ENCODE data around the gene MED16.
A peak's percentile ranks its signal among the peaks of the same experiment; 100 is the strongest.

The MED16 gene

DNA sequence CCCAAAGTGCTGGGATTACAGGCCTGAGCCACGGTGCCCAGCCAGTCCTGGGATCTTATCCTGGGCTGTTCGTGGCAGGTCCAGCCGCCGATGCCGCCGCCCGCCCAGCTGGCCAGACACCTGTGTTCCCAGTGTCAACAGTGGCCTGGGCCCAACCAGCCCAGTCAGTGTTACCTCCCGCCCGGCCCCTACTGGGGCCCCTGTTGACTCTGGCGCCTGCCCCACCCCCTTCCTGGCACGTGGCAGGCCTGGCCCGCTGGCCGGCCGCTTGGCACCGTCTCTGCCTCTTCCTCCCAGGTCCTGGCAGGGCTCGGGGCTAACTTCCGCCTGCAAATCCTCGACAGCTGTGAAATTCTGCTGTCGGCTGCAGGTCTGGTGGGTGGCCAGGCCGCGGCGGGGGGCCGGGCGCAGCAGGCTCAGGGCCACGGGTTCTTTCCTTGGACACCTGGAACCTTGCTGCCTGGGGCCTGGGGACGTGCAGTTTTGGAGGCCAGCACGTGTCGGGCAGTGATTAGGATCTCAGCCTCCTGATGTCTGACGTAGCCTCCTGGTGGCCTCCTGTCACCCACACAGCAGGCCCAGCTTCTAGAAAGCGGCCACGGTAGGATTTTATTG lies 42.0 kb upstream of the MED16 start:
- no peaks in the 10 kb centered on the region for H3K9me3 ChIP-seq (ENCODE audit: control insufficient read depth in 1 of 2, low read length in 2 of 2)
- peaks cover 0 to under 1% of the 10 kb centered on the region in 2 donors for H3K36me3 ChIP-seq (ENCODE audit: control insufficient read depth in 1 of 2, insufficient read depth in 2 of 2, low read length in 2 of 2)
- H3K27me3 ChIP-seq (ENCODE audit: low read depth, low read length) = no peaks in the 10 kb centered on the region
- H3K4me1 ChIP-seq (ENCODE audit: control insufficient read depth in 1 of 2, insufficient read depth in 2 of 2, low read length in 2 of 2) = peaks cover 0 to 36% of the 10 kb centered on the region in 2 donors
- no peak overlapping the region for H3K27ac ChIP-seq (ENCODE audit: low read length)
- H3K4me3 ChIP-seq (ENCODE audit: low read depth in 1 of 2, low read length in 2 of 2) = no peak overlapping the region

DNA sequence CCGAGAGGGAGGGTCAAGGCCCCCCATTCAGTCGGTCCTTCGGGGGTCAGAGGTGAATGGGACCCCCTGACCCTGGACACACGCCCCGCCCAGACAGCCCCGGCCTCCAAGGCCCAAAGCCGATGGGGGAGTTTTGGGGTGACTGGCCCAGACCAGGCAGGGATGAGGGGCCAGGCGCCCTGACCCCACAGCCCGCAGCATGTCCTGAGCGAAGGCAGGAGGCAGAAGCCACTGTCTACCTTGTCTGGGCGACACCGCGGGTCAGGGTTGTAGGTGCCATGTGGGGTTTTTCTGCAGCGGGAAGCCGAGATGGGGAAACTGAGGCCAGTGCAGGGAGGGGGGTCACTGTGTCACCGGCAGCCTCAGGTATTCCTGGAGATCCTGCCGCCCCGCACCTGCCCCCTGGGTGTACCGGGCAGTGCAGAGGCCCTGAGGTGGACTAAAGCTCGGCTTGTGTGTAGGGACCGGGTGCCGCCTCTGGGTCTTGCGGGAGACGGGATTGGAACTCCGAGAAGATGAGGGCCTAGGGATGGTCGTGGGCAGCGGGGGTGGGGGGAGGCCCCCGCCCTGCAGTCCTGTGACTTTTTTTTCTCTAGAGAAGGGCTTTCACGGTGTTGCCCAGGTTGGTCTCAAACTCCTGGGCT lies 41.3 kb upstream of the MED16 start:
- H3K4me3 ChIP-seq (ENCODE audit: low read depth in 1 of 2, low read length in 2 of 2) = no peak overlapping the region
- peaks cover 0 to 36% of the 10 kb centered on the region in 2 donors for H3K4me1 ChIP-seq (ENCODE audit: control insufficient read depth in 1 of 2, insufficient read depth in 2 of 2, low read length in 2 of 2)
- H3K27me3 ChIP-seq (ENCODE audit: low read depth, low read length) = no peaks in the 10 kb centered on the region
- H3K27ac ChIP-seq (ENCODE audit: low read length) = no peak overlapping the region
- peaks cover 0 to 7% of the 10 kb centered on the region in 2 donors for H3K36me3 ChIP-seq (ENCODE audit: control insufficient read depth in 1 of 2, insufficient read depth in 2 of 2, low read length in 2 of 2)
- H3K9me3 ChIP-seq (ENCODE audit: control insufficient read depth in 1 of 2, low read length in 2 of 2) = no peaks in the 10 kb centered on the region

DNA sequence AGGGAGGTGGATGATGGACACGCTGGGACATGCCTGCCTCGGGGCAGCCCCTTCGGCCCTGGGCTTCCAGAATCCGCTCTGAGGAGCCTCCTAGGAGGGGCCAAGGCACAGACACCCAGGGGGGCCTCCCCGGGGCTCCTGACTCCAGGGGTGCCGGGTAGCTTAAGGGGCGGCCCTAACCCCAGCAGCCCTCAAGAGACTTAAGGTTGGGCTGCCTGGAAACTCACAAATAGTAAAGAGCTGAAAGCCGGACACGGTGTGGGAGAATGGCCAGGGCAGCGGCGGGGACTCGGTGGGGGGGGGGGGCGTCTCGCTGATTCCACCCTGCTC lies 40.5 kb upstream of the MED16 start:
- Histone ChIP-seq H3K4me1 (ENCODE audit: control insufficient read depth in 1 of 2, insufficient read depth in 2 of 2, low read length in 2 of 2) (peaks cover 0 to 36% of the 10 kb centered on the region in 2 donors), H3K27me3 (ENCODE audit: low read depth, low read length) (no peaks in the 10 kb centered on the region), H3K36me3 (ENCODE audit: control insufficient read depth in 1 of 2, insufficient read depth in 2 of 2, low read length in 2 of 2) (peaks cover 0 to 7% of the 10 kb centered on the region in 2 donors), H3K9me3 (ENCODE audit: control insufficient read depth in 1 of 2, low read length in 2 of 2) (no peaks in the 10 kb centered on the region), H3K4me3 (ENCODE audit: low read depth in 1 of 2, low read length in 2 of 2) (peak overlapping the region in 1 of 2 donors; percentile 19), H3K27ac (ENCODE audit: low read length) (no peak overlapping the region)

- H3K9me3 ChIP-seq (ENCODE audit: control insufficient read depth in 1 of 2, low read length in 2 of 2) = no peaks in the 10 kb centered on the region
- H3K27me3 ChIP-seq (ENCODE audit: low read depth, low read length) = no peaks in the 10 kb centered on the region
- peaks cover 0 to 7% of the 10 kb centered on the region in 2 donors for H3K36me3 ChIP-seq (ENCODE audit: control insufficient read depth in 1 of 2, insufficient read depth in 2 of 2, low read length in 2 of 2)
- H3K27ac ChIP-seq (ENCODE audit: low read length) = no peak overlapping the region
- peak overlapping the region in 1 of 2 donors; percentile 19 for H3K4me3 ChIP-seq (ENCODE audit: low read depth in 1 of 2, low read length in 2 of 2)
- peaks cover 0 to 39% of the 10 kb centered on the region in 2 donors for H3K4me1 ChIP-seq (ENCODE audit: control insufficient read depth in 1 of 2, insufficient read depth in 2 of 2, low read length in 2 of 2)
Measured at GRCh38 chr19:932648-933552, 39.9 kb upstream of the MED16 start.

DNA sequence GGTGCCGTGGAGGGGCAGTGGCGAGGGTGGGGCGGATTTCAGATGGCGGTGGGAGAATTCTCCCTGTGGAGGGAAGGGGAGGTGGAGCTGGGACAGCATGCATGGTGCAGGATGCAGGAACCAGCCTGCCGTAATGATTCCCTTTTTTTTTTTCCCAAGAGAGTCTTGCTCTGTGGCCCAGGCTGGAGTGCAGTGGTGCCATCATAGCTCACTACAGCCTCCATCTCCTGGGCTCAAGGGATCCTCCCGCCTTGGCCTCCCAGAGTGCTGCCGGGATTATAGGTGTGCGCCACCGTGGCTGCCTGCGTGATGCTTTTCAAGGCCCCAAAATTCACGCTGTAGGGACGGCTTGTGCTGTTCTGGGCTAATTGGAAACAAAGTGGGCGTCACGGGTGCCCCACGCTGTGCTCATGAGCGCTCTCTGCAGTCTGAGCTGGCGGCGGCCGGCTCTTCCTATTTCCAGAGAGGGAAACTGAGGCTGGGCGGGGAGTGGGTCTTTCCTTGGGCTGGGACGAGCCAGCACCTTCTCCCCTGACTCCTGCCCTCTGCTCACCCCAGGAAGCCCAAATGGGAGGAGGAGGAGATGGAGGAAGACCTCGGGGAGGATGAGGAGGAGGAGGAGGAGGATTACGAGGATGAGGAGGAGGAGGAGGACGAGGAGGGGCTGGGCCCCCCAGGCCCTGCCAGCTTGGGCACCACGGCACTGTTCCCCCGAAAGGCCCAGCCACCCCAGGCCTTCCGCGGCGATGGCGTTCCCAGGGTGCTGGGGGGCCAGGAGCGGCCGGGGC lies 39.1 kb upstream of the MED16 start:
- peak overlapping the region in 1 of 2 donors; percentile 19 for H3K4me3 ChIP-seq (ENCODE audit: low read depth in 1 of 2, low read length in 2 of 2)
- no peaks in the 10 kb centered on the region for H3K27me3 ChIP-seq (ENCODE audit: low read depth, low read length)
- no peaks in the 10 kb centered on the region for H3K9me3 ChIP-seq (ENCODE audit: control insufficient read depth in 1 of 2, low read length in 2 of 2)
- H3K27ac ChIP-seq (ENCODE audit: low read length) = no peak overlapping the region
- peaks cover 0 to 46% of the 10 kb centered on the region in 2 donors for H3K4me1 ChIP-seq (ENCODE audit: control insufficient read depth in 1 of 2, insufficient read depth in 2 of 2, low read length in 2 of 2)
- peaks cover 0 to 7% of the 10 kb centered on the region in 2 donors for H3K36me3 ChIP-seq (ENCODE audit: control insufficient read depth in 1 of 2, insufficient read depth in 2 of 2, low read length in 2 of 2)

- H3K9me3 ChIP-seq (ENCODE audit: control insufficient read depth in 1 of 2, low read length in 2 of 2) = no peaks in the 10 kb centered on the region
- peaks cover 0 to 42% of the 10 kb centered on the region in 2 donors for H3K4me1 ChIP-seq (ENCODE audit: control insufficient read depth in 1 of 2, insufficient read depth in 2 of 2, low read length in 2 of 2)
- H3K4me3 ChIP-seq (ENCODE audit: low read depth in 1 of 2, low read length in 2 of 2) = no peak overlapping the region
- peaks cover 0 to 7% of the 10 kb centered on the region in 2 donors for H3K36me3 ChIP-seq (ENCODE audit: control insufficient read depth in 1 of 2, insufficient read depth in 2 of 2, low read length in 2 of 2)
- no peak overlapping the region for H3K27ac ChIP-seq (ENCODE audit: low read length)
- H3K27me3 ChIP-seq (ENCODE audit: low read depth, low read length) = no peaks in the 10 kb centered on the region
Measured at GRCh38 chr19:929891-930258, 36.9 kb upstream of the MED16 start.

GRCh38 chr19:929203-929890 lies 36.4 kb upstream of the MED16 start:
- peaks cover 0 to 42% of the 10 kb centered on the region in 2 donors for H3K4me1 ChIP-seq (ENCODE audit: control insufficient read depth in 1 of 2, insufficient read depth in 2 of 2, low read length in 2 of 2)
- H3K27ac ChIP-seq (ENCODE audit: low read length) = no peak overlapping the region
- H3K4me3 ChIP-seq (ENCODE audit: low read depth in 1 of 2, low read length in 2 of 2) = no peak overlapping the region

DNA sequence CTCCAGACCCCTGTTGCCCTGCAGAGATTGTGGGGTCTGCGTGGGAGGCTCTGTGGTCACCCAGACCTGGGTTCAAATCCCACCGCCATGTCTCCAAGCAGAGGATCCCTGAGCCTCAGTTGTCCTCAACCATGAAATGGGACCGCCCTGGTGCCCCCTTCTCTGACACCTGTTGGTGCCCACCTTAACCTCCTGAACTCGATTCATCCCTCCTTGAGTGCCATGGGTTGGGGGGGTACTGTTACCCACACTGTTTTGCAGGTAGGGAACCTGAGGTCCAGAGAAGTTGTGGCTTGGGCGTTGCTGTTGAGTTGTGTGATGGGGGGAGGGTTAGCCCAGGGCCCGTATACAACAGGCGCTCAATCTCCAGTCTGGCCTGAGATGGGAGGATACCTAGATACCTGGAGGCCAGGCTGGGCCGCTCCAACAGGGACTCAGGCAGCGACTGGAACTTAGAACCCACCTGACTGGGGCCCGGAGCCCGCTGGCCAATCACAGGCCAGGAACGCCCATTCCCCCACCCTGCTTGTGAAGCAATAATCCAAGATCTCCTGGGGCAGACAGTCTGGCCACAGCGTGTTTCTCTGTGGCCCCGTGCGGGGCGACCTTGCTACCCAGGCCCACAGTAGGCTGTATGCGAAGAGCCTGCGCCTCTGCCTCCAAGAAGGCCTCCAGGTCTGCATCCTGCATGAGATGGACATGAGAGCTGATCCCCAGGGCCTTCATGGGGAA lies 35.6 kb upstream of the MED16 start:
- peaks cover 0 to 35% of the 10 kb centered on the region in 2 donors for H3K4me1 ChIP-seq (ENCODE audit: control insufficient read depth in 1 of 2, insufficient read depth in 2 of 2, low read length in 2 of 2)
- no peaks in the 10 kb centered on the region for H3K9me3 ChIP-seq (ENCODE audit: control insufficient read depth in 1 of 2, low read length in 2 of 2)
- no peak overlapping the region for H3K27ac ChIP-seq (ENCODE audit: low read length)
- H3K36me3 ChIP-seq (ENCODE audit: control insufficient read depth in 1 of 2, insufficient read depth in 2 of 2, low read length in 2 of 2) = peaks cover 0 to 7% of the 10 kb centered on the region in 2 donors
- no peaks in the 10 kb centered on the region for H3K27me3 ChIP-seq (ENCODE audit: low read depth, low read length)
- no peak overlapping the region for H3K4me3 ChIP-seq (ENCODE audit: low read depth in 1 of 2, low read length in 2 of 2)

More at GRCh38 chr19:929203-929890, 36.4 kb upstream of the MED16 start:
- Histone ChIP-seq H3K36me3 (ENCODE audit: control insufficient read depth in 1 of 2, insufficient read depth in 2 of 2, low read length in 2 of 2) (peaks cover 0 to 7% of the 10 kb centered on the region in 2 donors), H3K27me3 (ENCODE audit: low read depth, low read length) (no peaks in the 10 kb centered on the region), H3K9me3 (ENCODE audit: control insufficient read depth in 1 of 2, low read length in 2 of 2) (no peaks in the 10 kb centered on the region)

DNA sequence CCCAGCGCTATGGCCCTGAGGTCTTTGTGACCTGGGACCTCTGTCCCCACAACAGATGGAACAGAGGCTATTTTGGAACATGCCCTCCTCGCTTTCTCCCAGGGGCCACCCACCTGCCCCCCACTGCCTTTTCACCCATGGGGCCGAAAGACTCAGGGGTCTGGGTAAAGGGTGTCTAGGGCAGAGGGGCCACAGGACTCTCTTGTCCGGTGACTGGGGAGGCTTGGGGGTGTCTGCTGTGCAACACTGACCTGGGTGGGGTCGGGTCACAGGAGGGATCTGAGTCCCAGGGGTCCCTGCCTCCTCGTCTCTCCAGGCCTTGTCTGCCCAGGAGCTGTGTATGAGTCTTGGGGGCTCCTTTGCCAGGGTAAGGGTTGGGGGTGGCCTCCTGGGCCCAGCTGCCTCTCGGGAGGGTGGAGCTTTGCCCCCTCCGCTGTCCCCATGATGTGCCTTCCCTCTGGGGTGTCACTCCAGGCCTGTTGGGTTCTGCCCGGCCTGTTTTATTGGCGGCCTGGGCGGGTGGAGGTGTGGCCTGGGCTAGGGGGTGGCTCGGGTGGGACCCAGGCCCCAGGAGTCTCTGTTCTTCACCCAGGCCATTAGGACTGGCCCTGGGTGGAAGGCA lies 34.9 kb upstream of the MED16 start:
- peaks cover 0 to 7% of the 10 kb centered on the region in 2 donors for H3K36me3 ChIP-seq (ENCODE audit: control insufficient read depth in 1 of 2, insufficient read depth in 2 of 2, low read length in 2 of 2)
- no peaks in the 10 kb centered on the region for H3K27me3 ChIP-seq (ENCODE audit: low read depth, low read length)
- no peak overlapping the region for H3K4me3 ChIP-seq (ENCODE audit: low read depth in 1 of 2, low read length in 2 of 2)
- H3K27ac ChIP-seq (ENCODE audit: low read length) = no peak overlapping the region
- H3K9me3 ChIP-seq (ENCODE audit: control insufficient read depth in 1 of 2, low read length in 2 of 2) = no peaks in the 10 kb centered on the region
- peaks cover 0 to 28% of the 10 kb centered on the region in 2 donors for H3K4me1 ChIP-seq (ENCODE audit: control insufficient read depth in 1 of 2, insufficient read depth in 2 of 2, low read length in 2 of 2)

GRCh38 chr19:927351-927779 lies 34.4 kb upstream of the MED16 start:
- Histone ChIP-seq H3K4me1 (ENCODE audit: control insufficient read depth in 1 of 2, insufficient read depth in 2 of 2, low read length in 2 of 2) (peaks cover 0 to 22% of the 10 kb centered on the region in 2 donors), H3K27me3 (ENCODE audit: low read depth, low read length) (no peaks in the 10 kb centered on the region), H3K9me3 (ENCODE audit: control insufficient read depth in 1 of 2, low read length in 2 of 2) (no peaks in the 10 kb centered on the region), H3K36me3 (ENCODE audit: control insufficient read depth in 1 of 2, insufficient read depth in 2 of 2, low read length in 2 of 2) (peaks cover 0 to 7% of the 10 kb centered on the region in 2 donors), H3K4me3 (ENCODE audit: low read depth in 1 of 2, low read length in 2 of 2) (peak overlapping the region in 1 of 2 donors; percentile 92), H3K27ac (ENCODE audit: low read length) (no peak overlapping the region)

Measured in muscle layer of duodenum (tissue), 2 donors.